ENCODE data around the gene CYP24A1.

CYP24A1 gene

GRCh38 chr20:54172856-54173652, 732 bp downstream of the CYP24A1 start:
- TF ChIP-seq FOXP2 (optimal IDR thresholded peaks at IDR 0.05; ENCODE audit: borderline replicate concordance, extremely low read depth, extremely low read length, insufficient read depth) (no peak), SIN3A (IDR thresholded peaks at IDR 0.05; ENCODE audit: borderline replicate concordance, insufficient read depth, low read length) (no peak), TAF1 (IDR thresholded peaks at IDR 0.05; ENCODE audit: borderline replicate concordance, insufficient read depth, low read length) (no peak), POLR2AphosphoS5 (IDR thresholded peaks at IDR 0.05; ENCODE audit: low read depth, low read length) (no peak), REST (IDR thresholded peaks at IDR 0.05; ENCODE audit: insufficient read depth in 1 of 2, low read depth in 2 of 2, low read length in 2 of 2) (no peak)

GRCh38 chr20:54172532-54172855, 1.3 kb downstream of the CYP24A1 start:
- TF ChIP-seq SIN3A (IDR thresholded peaks at IDR 0.05; ENCODE audit: borderline replicate concordance, insufficient read depth, low read length) (no peak), POLR2AphosphoS5 (IDR thresholded peaks at IDR 0.05; ENCODE audit: low read depth, low read length) (no peak), FOXP2 (optimal IDR thresholded peaks at IDR 0.05; ENCODE audit: borderline replicate concordance, extremely low read depth, extremely low read length, insufficient read depth) (no peak), REST (IDR thresholded peaks at IDR 0.05; ENCODE audit: insufficient read depth in 1 of 2, low read depth in 2 of 2, low read length in 2 of 2) (no peak), TAF1 (IDR thresholded peaks at IDR 0.05; ENCODE audit: borderline replicate concordance, insufficient read depth, low read length) (no peak)

GRCh38 chr20:54170963-54171362, 2.8 kb downstream of the CYP24A1 start:
- TF ChIP-seq FOXP2 (optimal IDR thresholded peaks at IDR 0.05; ENCODE audit: borderline replicate concordance, extremely low read depth, extremely low read length, insufficient read depth) (no peak), POLR2AphosphoS5 (IDR thresholded peaks at IDR 0.05; ENCODE audit: low read depth, low read length) (no peak), REST (IDR thresholded peaks at IDR 0.05; ENCODE audit: insufficient read depth in 1 of 2, low read depth in 2 of 2, low read length in 2 of 2) (no peak), TAF1 (IDR thresholded peaks at IDR 0.05; ENCODE audit: borderline replicate concordance, insufficient read depth, low read length) (no peak), SIN3A (IDR thresholded peaks at IDR 0.05; ENCODE audit: borderline replicate concordance, insufficient read depth, low read length) (no peak)

GRCh38 chr20:54170026-54170471, 3.7 kb downstream of the CYP24A1 start:
- TF ChIP-seq SIN3A (IDR thresholded peaks at IDR 0.05; ENCODE audit: borderline replicate concordance, insufficient read depth, low read length) (no peak), TAF1 (IDR thresholded peaks at IDR 0.05; ENCODE audit: borderline replicate concordance, insufficient read depth, low read length) (no peak), POLR2AphosphoS5 (IDR thresholded peaks at IDR 0.05; ENCODE audit: low read depth, low read length) (no peak), REST (IDR thresholded peaks at IDR 0.05; ENCODE audit: insufficient read depth in 1 of 2, low read depth in 2 of 2, low read length in 2 of 2) (no peak), FOXP2 (optimal IDR thresholded peaks at IDR 0.05; ENCODE audit: borderline replicate concordance, extremely low read depth, extremely low read length, insufficient read depth) (no peak)

All from PFSK-1 (cell line).